ENCODE data around the gene WFDC1.

Gene WFDC1, protein sequence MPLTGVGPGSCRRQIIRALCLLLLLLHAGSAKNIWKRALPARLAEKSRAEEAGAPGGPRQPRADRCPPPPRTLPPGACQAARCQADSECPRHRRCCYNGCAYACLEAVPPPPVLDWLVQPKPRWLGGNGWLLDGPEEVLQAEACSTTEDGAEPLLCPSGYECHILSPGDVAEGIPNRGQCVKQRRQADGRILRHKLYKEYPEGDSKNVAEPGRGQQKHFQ

GRCh38 chr16:84294531-84295142 lies at the start of gene WFDC1:
WFDC1 (plus strand) TSS chr16:84294878; CDS start chr16:84294972, 94 bp downstream.
- no peak for DNase-seq (ENCODE audit: low read depth, low spot score)

DNA sequence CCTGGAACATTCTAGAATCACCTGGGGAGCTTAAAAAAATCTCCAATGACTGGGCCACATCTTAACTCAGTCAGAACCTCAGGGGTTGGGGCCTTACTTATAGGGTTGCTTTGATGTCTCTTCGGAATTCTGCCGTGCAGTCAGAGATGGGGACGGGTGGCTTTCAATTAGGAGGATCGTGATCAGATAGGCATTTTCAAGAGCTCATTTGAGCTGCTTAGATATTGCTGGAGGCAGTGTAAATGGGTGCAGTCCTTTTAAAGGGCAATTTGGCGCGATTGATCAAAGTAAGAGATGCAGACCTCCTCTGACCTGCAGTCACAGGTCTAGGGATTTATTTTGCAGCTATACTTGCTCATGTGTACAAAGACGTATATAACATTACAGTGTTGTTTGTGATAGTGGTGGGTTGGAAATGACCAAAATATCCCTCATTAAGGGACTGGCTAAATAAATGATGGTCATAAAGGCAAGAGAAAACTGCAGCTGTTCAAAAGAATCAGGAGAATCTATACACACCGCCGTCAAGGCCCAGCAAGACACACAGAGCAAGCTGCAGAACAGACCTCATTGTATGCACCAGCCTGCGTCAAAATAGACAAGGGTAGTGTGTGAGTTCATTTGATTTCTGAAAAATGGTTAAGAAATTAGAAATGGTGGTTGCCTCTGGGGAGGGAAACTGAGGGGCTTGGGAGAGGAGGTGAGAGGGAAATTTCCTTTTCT lies 48.6 kb upstream of the WFDC1 start:
- no peak for DNase-seq (ENCODE audit: low read depth, low spot score)

- no peak for DNase-seq (ENCODE audit: low read depth, low spot score)
Measured at GRCh38 chr16:84246679-84247077, 48.0 kb upstream of the WFDC1 start.

DNA sequence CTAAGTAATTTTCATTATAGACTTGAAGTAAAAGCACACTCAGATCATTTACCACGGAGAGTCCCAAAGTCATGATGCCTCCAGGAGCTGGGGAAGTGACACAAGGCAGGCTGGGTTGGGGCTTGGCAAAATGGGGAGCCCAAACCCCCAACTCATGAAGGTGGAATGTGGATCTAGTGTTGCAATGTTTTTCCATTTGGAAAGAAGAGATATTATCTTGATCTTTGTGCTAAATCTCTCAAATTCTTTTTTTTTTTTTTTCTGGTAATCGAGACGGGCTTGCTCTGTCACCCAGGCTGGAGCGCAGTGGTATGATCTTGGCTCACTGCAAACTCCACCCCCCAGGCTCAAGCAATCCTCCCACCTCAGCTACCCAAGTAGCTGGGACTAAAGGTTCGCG lies 47.3 kb upstream of the WFDC1 start:
- no peak for DNase-seq (ENCODE audit: low read depth, low spot score)

- DNase-seq (ENCODE audit: low read depth, low spot score), result no peak
Measured at GRCh38 chr16:84247844-84248243, 46.8 kb upstream of the WFDC1 start.

GRCh38 chr16:84252184-84252583 lies 42.5 kb upstream of the WFDC1 start:
- DNase-seq (ENCODE audit: low read depth, low spot score), result no peak

DNA sequence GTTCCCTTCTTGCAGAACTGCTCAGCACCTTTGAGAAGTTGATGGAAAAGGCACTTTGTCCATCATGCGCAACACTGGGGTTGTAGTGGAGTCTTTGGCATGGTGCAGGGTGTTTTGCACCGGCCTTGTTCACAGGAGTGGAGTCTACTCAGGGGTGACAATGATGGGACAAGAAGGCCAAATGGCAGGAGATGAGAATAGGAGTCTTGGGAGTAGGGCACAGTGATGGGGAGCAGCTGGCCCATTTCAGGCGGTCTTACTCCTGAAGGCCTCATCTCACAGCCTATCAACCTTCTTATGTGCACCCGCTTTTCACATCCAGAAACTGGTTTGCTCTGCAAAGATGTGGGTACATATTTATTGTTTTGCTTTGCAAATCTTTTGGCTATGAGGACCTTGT lies 41.5 kb upstream of the WFDC1 start:
- no peak for DNase-seq (ENCODE audit: low read depth, low spot score)

GRCh38 chr16:84254062-84254461 lies 40.6 kb upstream of the WFDC1 start:
- no peak for DNase-seq (ENCODE audit: low read depth, low spot score)

- no peak for DNase-seq (ENCODE audit: low read depth, low spot score)
Measured at GRCh38 chr16:84255050-84255810, 39.4 kb upstream of the WFDC1 start.

DNA sequence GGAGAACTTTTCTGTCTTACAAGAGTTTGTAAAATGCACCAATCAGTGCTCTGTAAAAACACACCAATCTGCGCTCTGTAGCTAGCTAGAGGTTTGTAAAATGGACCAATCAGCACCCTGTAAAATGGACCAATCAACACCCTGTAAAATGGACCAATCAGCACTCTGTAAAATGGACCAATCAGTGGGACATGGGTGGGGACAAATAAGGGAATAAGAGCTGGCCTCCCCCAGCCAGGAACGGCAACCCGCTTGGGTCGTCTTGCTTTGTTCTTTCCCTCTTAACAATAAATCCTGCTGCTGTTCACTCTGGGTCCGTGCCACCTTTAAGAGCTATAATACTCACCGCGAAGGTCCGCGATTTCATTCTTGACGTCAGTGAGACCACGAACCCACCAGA lies 36.4 kb upstream of the WFDC1 start:
- no peak for DNase-seq (ENCODE audit: low read depth, low spot score)

GRCh38 chr16:84259691-84260090 lies 35.0 kb upstream of the WFDC1 start:
- DNase-seq (ENCODE audit: low read depth, low spot score), result no peak

DNA sequence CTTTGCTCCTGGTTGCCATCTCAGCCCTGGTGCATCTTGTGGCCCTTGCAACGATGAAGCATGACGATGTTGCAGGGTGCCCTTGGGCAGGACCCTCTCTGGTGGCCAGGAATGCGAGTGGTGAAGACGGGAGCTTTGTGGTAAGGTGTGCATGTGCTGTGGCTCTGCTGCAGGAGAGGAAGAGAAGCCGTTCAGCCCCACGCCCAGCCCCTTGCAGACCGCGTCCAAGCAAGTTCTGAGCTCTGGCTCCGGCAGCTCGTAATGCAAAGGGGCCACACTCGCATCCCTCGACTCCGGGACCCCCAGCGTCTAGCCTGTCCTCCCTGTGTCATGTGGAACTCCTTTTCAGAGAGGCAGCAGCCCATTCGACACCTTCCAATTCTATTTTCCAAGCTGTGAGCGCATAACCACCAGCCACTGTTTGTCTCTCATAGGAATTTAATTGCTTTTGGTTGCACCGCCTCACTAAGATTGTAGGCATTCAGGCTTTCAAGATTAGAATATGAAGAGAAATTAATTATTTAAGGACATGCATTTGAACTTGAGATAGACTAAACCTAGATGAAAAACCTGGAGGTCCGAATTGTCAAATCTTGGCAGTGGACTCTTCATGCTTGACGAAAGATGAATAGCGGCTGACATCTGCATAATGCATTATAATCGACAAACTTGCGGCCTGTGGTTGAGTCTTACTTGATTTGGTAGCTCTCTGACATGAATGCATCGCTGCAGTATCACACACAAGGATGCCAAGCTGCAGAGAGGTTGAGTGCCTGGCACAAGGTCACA lies 33.7 kb upstream of the WFDC1 start:
- no peak for DNase-seq (ENCODE audit: low read depth, low spot score)

DNA sequence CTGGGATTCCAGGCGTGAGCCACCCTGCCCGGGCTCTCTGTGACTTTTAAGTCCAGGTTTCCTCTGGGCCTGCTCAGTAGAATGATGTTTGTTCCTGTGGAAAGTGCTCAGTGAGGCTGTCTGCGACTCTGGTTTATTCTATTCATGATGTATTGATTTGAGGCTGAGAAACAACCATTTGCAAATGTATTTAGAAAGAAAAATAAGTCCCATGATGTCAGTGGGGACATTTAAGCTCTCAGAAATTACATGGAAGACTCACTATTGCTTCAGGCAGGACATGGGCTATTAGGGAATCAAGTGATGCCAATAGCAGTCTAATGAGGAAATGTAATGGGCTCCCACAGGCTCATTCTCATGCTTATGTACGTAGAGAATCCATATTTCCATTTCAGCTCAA lies 32.6 kb upstream of the WFDC1 start:
- DNase-seq (ENCODE audit: low read depth, low spot score), result no peak

DNA sequence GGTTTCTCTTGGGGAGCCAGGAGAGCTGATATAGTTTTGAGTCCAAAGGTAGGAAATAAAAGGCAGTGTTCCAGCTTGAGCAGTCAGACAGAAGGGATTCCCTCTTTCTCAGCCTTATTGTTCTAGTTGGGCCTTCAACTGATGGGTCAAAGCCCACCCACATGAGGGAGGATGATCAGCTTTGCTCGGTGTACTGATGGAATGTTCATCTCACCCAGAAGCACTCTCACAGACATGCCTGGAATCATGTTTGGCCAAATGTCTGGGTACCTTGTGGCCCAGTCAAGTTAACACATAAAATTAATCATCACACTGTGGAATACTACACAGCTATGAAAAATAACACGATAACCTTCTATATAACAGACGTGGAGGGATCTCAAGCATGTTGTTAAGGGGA lies 31.7 kb upstream of the WFDC1 start:
- DNase-seq (ENCODE audit: low read depth, low spot score), result no peak

DNA sequence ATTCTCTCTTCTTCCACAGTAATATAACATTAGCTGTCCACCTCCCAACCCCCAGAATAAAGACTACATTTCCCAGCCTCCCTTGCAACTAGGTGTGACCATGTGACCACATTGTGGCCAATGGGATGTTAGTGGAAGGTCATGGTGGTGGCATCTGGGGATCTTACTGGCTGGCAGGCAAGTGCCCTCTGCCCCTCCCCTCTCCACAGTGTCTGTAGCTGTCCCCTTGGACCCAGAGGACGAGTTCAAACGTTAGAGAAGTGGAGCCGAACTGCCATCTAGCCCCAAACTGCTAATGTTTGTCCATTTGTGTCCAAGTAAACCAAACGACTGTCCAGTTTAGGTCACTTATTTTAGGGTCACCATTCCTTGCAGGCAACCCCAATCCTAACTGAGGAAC lies 28.2 kb upstream of the WFDC1 start:
- DNase-seq (ENCODE audit: low read depth, low spot score), result no peak

- no peak for DNase-seq (ENCODE audit: low read depth, low spot score)
Measured at GRCh38 chr16:84267380-84267779, 27.3 kb upstream of the WFDC1 start.

DNA sequence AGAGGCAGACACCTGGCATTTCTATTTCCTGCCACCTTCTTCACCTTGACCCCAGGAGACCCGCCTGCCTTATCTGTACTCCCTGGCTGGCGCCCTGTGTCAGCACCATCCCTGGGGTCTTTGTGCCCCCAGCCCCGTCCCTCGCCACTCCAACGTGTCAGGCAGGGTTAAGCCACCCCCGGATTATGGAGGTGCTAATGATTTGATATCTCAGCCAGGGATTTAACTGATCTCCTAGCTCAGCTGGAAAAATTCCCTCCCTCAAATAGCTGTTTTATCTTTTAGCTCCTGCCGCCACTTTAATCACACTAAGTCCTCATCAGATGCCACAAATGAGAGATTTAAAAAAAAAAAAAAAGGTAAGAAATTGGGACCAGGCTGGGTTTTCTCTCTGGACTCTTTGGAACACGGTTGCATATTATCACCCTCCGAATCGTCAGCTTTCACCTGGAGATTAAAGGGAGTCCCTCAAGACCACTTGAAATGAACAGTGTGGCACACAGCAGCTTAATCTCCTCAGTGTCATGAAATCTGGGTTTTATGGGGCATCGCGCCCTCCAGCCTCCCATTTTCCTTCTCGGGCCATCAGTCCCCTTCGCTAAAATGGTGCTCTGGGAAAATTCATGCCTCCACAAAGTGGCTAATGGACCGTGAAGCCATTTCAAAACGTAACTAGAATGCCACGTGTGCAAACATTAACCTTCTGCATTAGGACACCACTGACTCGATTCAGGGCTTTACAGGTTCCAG lies 26.2 kb upstream of the WFDC1 start:
- DNase-seq (ENCODE audit: low read depth, low spot score), result no peak

DNA sequence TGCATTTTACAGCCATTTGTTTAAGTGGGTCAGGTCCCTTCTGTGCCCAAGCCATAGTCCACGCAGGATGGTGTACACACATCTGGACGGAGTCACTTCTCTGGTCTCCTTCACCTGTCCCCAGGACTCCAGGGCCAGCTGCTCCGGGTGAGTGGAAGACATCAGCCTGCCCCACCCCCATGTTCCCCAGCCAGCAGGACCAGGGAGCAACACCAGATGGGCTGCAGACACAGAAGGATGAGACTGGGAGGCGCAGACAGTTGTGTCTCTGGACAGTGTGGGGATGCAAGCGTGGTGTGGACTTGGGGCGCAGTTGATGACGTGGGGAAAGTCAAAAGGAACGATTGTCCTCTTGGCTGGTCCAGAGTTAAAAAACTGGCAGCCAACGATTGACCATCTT lies 24.6 kb upstream of the WFDC1 start:
- no peak for DNase-seq (ENCODE audit: low read depth, low spot score)

GRCh38 chr16:84270531-84270930 lies 24.1 kb upstream of the WFDC1 start:
- DNase-seq (ENCODE audit: low read depth, low spot score), result no peak

DNA sequence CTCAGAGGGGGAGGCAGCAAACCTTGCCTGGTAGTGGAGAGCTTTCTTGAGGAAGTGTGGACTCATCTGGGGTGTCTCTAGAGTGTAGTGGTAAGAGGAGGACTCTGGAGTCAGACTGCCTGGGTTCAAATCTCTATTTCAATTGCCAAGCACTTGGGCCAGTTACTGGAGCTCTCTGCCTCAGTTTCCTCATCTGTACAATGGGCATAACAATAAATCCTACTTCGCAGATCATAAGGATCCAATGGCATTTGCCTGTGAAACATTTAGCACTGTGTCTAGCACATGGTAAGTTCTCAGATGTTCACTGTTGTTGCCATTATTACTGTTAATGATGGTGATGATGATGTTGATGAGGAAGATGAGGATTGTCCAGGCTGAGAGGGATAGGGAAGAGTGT lies 23.6 kb upstream of the WFDC1 start:
- no peak for DNase-seq (ENCODE audit: low read depth, low spot score)

- no peak for DNase-seq (ENCODE audit: low read depth, low spot score)
Measured at GRCh38 chr16:84271866-84272265, 22.8 kb upstream of the WFDC1 start.

All from smooth muscle cell of the brain vasculature (primary cell).